Right cardiac atrium (tissue), 5 donors: Measurements from ENCODE around the gene RABL6. TPM values are rescaled to one million over a fixed set of nuclear protein-coding genes. Genes with fewer than 3 reads are reported as not detected.
"Not testable (repeated sequence)": the region's sequence is repeated elsewhere in the genome, so short reads cannot be mapped to it uniquely, and the experiment has no call there.

Source experiments
- ATAC-seq, 2 donors: fragments of 200-7000 bp; cut with Tn5 transposase; one replicate each; pipeline versions ENCODE4 v1.8.0 to v1.9.1; 2020; ENCODE audit warnings: moderate library complexity in 2 of 2, mild to moderate bottlenecking in 1 of 2
- DNase-seq, 3 donors: peaks; one replicate each; pipeline ENCODE4 v3.0.0-alpha.2; 2020
- H3K27ac ChIP-seq: one replicate; pipeline ENCODE4 v1.5.1; 2013; ENCODE audit warnings: mild to moderate bottlenecking, low read length, control low read depth, moderate library complexity
- H3K27me3 ChIP-seq: one replicate; pipeline ENCODE4 v1.6.1; 2013; ENCODE audit not compliant: control insufficient read depth, insufficient read depth
- H3K4me1 ChIP-seq: one replicate; pipeline ENCODE4 v1.6.1; 2013; ENCODE audit warnings: low read length; ENCODE audit not compliant: control insufficient read depth, insufficient read depth
- H3K4me3 ChIP-seq: one replicate; pipeline ENCODE4 v1.5.1; 2013; ENCODE audit warnings: low read length, control low read depth
- H3K9me3 ChIP-seq: one replicate; pipeline ENCODE4 v1.6.1; 2013; ENCODE audit warnings: low read length; ENCODE audit not compliant: control insufficient read depth
- WGBS: extraction: QIAGEN DNeasy Blood & Tissue Kit; methylation state at CpG from one replicate; pipeline ENCODE4 v1.1.7; 2013; 5-methylcytosine and 5-hydroxymethylcytosine counted together
- intact Hi-C, 4 donors: fragments of 100-400 bp; cut with DNase I; formaldehyde crosslinking; loops; one replicate each; pipeline versions ENCODE4 v1.11.0 to v1.14.0; 2022 to 2023
- polyA plus RNA-seq: library from polyadenylated mRNA; stranded (reverse); fragments of 200-250 nt; gene quantifications from one replicate; pipeline ENCODE4 v1.2.3, GENCODE V29; 2013
- total RNA-seq, 4 donors: library from RNA; stranded (reverse); fragmentation: NEBNext Ultra II Directional; extraction: Animal tissue kit (Norgen Biotek cat#: 25700); gene quantifications; one replicate each; pipeline ENCODE4 v1.2.1, GENCODE V29; 2021
- donor health status: healthy with polysubstance abuse.
- donor health status: DM: no; HTN: yes; CAD: no.
- donor health status: DM: no; HTN: no; CAD: no.
- donor health status: DM: no; HTN: yes; CAD: no; lungs with severe emphysema.
- donor health status: DM: yes; HTN: yes; CAD: no.

RABL6 gene
- total and polyA plus RNA-seq, 5 donors, result 67.3 to 87.2 (median 72.1) TPM

DNA sequence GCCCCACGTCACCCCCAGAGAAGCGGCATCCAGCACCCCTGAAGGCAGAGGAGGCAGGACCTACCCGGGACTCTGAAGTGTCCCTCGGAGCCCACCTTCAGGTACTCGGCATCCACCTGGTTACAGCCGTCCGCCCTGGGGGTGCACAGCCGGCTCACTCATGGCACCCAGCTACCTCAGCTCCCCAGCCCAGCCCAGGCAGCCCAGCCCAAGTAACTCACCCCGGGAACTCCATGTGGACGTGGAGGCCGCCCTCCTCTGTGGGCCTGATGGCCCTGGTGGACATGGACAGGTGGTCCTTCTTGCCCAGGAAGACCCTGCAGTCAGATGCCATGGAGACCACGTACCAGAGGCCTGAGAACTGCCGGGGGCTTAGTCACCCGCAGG is 44.1 kb upstream of the RABL6 start:
- Histone ChIP-seq H3K4me3 (no peak overlapping the region), H3K27ac (no peak overlapping the region), H3K4me1 (no peaks in the 10 kb centered on the region), H3K27me3 (no peaks in the 10 kb centered on the region), H3K9me3 (no peaks in the 10 kb centered on the region)
- peak in 1 of 3 donors; percentile 53 for DNase-seq
- intact Hi-C loops, result no loop called here
- 89% methylated on average over 14 of the region's 14 CpGs for WGBS
- no peak for ATAC-seq

DNA sequence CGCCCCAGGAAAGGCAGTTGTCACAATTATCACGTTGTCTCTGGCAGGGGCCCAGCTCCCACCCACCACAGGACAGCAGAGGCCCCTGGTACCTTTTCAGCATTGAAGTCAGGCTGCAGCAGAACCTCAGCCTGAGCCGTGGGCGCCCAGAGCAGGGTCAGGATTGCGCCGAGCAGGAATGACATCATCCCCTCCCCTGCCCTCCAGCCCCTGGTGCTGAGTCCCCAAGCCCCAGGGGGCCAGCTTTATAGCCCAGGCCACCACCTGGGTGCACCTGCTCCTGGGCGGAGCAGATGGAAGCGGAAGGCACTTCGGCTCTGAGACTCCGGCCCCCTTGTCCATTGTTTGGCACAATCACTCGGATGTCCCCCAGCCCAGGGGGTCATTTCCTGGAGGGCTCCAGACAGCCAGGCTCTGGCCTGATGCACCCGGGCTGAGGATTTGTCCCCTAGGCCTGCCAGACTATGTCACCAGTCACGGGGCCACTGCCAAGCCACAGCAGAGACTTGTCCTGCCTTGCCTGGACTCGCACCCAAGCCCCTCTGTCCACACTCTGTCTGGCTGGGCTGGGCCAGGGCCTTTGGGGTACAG is 43.4 kb upstream of the RABL6 start, which contains the start of gene LCN15:
Gene LCN15, minus strand, starts transcription at position 218 of the 591 bp plus-strand sequence. Its CDS starts 30 bp downstream, at position 188.
- DNase-seq, result peak in 2 of 3 donors; percentile 62 to 67
- H3K4me1 ChIP-seq, result no peaks in the 10 kb centered on the region
- H3K27me3 ChIP-seq, result no peaks in the 10 kb centered on the region
- H3K4me3 ChIP-seq, result no peak within 1 kb of the TSS
- WGBS, result 59% methylated on average over 14 of the region's 14 CpGs
- peak; percentile 8 to 26 for ATAC-seq
- H3K27ac ChIP-seq, result peak within 1 kb of the TSS; percentile 52
- intact Hi-C loops, result no loop called here
- no peaks in the 10 kb centered on the region for H3K9me3 ChIP-seq

DNA sequence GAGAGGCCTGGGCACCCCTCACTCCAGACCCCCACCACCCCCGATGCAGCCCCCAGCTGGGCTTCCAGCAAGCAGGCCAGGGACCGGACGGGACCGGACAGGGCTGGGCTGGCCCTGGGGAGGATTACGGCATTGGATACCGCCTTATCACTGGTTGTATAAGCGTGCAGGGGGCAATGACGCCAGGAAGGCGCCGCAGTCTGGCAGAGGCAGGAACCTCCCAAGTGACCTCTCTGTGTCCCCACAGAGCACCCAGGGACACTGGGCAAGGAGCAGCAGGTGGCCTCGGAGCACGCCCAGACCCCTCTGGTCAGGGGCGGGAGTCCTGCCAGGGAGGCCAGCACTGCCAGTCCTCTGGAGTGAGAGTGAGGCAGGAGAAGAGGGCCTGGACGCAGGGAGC is 42.7 kb upstream of the RABL6 start:
- intact Hi-C loops, result no loop called here
- peak; percentile 76 to 81 for ATAC-seq
- Histone ChIP-seq H3K4me1 (no peaks in the 10 kb centered on the region), H3K4me3 (no peak overlapping the region), H3K27me3 (no peaks in the 10 kb centered on the region), H3K9me3 (no peaks in the 10 kb centered on the region), H3K27ac (peak overlapping the region; percentile 52)
- 73% methylated on average over 14 of the region's 14 CpGs for WGBS
- DNase-seq, result peak; percentile 66 to 85 (median 84)

DNA sequence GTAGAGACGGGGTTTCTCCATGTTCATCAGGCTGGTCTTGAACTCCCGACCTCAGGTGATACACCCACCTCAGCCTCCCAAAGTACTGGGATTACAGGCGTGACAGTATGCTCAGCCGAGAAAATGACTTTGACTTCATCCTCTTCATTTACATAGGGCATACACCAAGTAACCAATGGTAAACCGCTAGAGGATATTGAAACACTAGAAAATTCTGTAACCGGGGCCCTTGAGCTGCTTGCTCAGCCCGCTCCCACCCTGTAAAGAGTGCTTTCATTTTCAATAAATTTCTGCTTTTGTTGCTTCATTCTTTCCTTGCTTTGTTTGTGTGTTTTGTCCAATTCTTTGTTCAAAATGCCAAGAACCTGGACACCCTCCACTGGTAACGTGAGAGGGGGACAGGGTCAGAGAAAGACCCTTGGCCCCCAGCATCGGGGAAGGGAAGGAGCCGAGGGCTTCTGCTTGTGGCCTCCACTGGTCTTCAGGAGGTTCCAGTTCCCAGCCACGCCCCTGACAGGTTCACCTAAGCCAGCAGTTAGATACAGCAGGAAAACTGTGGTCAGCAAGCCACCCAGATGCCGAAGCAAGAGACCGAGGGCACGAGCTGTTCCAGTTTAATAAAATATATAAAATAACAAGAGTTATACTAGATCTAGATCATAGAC is 41.9 kb upstream of the RABL6 start:
- H3K9me3 ChIP-seq, H3K27me3 ChIP-seq, ATAC-seq, intact Hi-C loops, H3K4me3 ChIP-seq, DNase-seq, H3K27ac ChIP-seq, H3K4me1 ChIP-seq: not testable (repeated sequence)
- 89% methylated on average over 14 of the region's 14 CpGs for WGBS

DNA sequence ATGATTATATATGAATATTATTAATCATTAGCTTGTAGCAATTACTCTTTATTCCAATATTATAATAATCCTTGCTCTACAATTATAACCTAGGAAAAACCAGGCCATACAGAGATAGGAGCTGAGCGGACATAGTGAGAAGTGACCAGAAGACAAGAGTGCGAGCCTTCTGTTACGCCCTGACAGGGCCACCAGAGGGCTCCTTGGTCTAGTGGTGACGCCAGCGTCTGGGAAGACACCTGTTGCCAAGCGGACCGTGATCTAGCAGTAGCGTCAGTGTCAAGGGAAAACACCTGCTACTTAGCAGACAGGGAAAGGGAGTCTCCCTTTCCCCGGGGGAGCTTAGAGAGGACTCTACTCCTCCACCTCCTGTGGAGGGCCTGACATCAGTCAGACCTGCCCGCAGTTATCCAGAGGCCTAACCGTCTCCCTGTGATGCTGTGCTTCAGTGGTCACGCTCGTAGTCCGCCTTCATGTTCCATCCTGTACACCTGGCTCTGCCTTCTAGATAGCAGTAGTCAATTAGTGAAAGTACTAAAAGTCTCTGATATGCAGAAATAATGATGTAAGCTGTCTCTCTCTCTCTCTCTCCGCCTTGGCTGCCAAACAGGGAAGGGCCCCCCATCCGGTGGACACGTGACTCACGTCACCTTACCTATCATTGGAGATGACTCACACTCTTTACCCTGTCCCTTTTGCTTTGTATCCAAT is 41.2 kb upstream of the RABL6 start:
- H3K4me1 ChIP-seq, H3K27me3 ChIP-seq, H3K9me3 ChIP-seq, H3K4me3 ChIP-seq, intact Hi-C loops, H3K27ac ChIP-seq, ATAC-seq: not testable (repeated sequence)
- 40% methylated on average over 18 of the region's 18 CpGs for WGBS
- DNase-seq, result peak in 2 of 3 donors; percentile 78 to 80

DNA sequence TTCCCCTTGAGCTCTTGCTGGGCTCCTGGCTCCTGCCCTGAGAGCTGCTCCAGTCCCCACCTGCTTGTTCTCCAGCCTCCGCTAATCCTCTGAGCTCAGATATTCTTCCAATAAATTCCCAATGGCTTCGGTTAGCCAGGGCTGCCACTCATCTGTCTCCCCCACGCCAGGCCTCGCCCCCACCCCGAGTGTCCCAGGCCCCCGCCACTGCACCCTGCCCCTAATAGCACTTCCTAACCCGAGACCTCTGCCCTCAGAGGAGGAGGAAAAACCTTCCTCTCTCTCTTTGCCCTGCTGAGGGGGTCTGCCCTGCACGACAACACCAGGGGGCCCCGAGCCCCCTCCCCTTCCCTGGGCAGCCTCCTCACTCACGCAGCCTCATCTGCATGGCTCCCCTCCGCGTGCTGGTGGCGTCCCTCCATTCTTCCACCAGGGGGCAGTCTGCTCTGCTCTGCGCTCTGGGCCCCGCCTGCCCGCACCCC is 38.0 kb upstream of the RABL6 start:
- ATAC-seq, result no peak
- H3K4me3 ChIP-seq, result no peak overlapping the region
- intact Hi-C loops, result no loop called here
- DNase-seq, result peak in 1 of 3 donors; percentile 59
- no peaks in the 10 kb centered on the region for H3K4me1 ChIP-seq
- 7% methylated on average over 16 of the region's 16 CpGs for WGBS
- no peak overlapping the region for H3K27ac ChIP-seq
- H3K27me3 ChIP-seq, result no peaks in the 10 kb centered on the region
- no peaks in the 10 kb centered on the region for H3K9me3 ChIP-seq

DNA sequence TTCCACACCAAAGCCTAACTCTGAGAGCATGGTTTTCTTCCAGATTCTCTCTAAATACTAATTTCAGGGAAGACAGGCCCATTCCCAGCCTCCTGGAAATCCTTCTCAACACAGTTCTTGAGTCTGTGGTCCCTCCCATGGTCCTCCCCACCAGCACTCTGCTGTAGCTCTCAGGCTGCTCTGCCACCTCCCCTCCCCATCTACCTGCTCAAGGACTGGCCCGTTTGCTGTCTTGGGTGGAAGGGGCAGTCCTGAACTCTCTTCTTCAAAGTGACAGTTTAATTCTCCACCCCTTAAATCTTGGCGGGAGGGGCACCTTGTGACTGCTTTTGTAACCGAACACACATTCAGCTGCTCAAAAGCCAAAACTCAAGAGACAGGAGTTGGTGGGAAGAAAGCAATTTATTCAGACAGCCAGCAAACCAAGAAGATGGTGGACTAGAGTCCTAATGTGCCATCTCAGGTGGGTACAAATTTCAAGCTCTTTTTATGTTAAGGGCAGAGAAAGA is 35.8 kb upstream of the RABL6 start:
- ATAC-seq (no peak), DNase-seq (no peak)
- Histone ChIP-seq H3K4me3 (no peak overlapping the region), H3K27ac (no peak overlapping the region), H3K4me1 (no peaks in the 10 kb centered on the region), H3K27me3 (no peaks in the 10 kb centered on the region), H3K9me3 (no peaks in the 10 kb centered on the region)
- intact Hi-C loops, result no loop called here
- WGBS, result 80% methylated on average over 3 of the region's 3 CpGs

DNA sequence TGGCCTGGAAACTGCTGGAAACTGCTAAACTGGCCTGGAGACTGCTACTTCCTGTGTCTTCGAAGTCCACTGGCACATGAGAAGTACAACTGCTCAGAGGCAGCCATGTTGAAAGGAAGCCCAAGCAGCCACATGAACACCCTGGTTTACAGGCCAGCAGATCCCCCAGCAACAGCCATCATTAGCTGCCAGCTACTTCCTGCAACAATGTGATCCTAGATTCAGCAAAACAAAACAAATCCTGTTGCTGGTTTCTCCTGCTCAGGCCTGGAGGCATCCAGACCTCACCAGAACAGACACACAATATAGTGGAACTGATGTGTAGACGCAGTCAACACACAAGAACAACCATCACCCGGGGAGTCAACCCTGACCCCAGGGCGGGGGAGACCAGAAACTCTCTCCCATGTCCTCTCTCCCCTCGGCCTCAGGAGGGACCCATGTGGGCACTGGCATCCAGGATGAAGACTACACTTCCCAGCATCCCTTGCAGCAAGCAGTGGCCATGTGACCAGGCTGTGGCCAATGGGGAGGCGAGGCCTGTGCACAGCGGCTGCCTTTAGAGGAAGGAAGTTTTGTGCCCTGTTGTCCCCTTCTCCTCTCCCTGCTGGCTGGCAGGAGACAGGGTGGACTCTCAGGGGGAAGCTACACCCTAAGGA is 34.2 kb upstream of the RABL6 start:
- H3K4me3 ChIP-seq, result no peak overlapping the region
- H3K27ac ChIP-seq, result no peak overlapping the region
- no peaks in the 10 kb centered on the region for H3K9me3 ChIP-seq
- ATAC-seq (peak; percentile 52 to 61), DNase-seq (peak in 1 of 3 donors; percentile 63)
- intact Hi-C loops, result no loop called here
- H3K4me1 ChIP-seq, result no peaks in the 10 kb centered on the region
- 75% methylated on average over 7 of the region's 7 CpGs for WGBS
- H3K27me3 ChIP-seq, result no peaks in the 10 kb centered on the region

DNA sequence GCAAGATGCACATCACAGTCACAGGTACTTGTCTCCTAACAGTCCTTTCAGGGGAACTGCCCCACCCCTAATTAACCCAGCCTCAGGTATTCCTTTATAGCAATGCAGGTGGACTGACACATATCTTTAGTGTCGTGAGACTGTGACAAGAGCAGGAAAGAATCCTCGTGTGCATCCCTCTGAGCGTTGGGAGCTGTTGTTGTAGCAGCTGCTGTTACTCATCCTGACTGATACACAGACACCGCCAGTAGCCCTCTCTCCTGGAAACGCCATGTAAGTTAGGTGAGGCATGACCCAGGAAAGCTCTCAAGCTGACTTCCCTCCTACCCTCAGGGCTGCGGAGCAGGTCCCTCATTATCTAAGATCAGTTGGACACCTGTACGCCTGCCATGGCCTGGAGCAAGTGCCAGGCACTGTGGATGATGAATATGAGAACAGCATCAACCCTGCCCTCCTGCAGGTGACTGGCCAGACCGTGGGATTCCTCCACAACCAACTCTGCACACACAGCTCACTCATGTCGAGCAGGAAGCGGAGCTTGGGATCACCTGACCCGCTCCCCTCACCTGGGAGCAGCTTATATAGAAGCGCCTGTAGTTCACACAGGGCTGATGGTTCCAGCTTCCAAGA is 33.2 kb upstream of the RABL6 start:
- Histone ChIP-seq H3K27ac (no peak overlapping the region), H3K4me3 (no peak overlapping the region), H3K27me3 (no peaks in the 10 kb centered on the region), H3K9me3 (no peaks in the 10 kb centered on the region), H3K4me1 (no peaks in the 10 kb centered on the region)
- no peak for DNase-seq
- no peak for ATAC-seq
- 90% methylated on average over 12 of the region's 12 CpGs for WGBS
- intact Hi-C loops, result no loop called here

DNA sequence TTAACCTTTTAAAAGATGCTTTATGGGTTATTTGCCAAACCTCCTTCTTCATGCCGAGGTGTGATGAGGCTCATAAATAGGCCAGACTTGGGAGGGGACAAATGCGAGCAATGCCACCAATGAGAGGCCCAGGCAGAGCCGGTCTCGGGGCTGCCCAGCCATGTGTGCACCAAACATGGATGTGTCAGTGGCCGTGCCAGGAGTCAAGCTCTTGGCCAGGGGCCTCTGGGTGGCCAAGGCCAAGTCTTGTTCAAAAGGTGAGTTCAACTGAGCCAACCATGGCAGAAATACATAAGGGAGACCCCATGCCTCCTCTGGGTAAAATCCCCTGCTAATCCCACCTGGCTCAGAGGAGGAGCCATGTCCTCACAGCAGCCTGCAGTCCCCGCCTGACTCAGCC is 32.6 kb upstream of the RABL6 start:
- DNase-seq (no peak), ATAC-seq (peak in 1 of 2 donors; percentile 12)
- intact Hi-C loops, result no loop called here
- WGBS, result 77% methylated on average over 6 of the region's 6 CpGs
- H3K27me3 ChIP-seq, result no peaks in the 10 kb centered on the region
- H3K9me3 ChIP-seq, result no peaks in the 10 kb centered on the region
- no peaks in the 10 kb centered on the region for H3K4me1 ChIP-seq
- no peak overlapping the region for H3K27ac ChIP-seq
- H3K4me3 ChIP-seq, result no peak overlapping the region
